Measurements from ENCODE around the gene CD28.
A peak's percentile ranks its signal among the peaks of the same experiment; 100 is the strongest.

The CD28 gene

DNA sequence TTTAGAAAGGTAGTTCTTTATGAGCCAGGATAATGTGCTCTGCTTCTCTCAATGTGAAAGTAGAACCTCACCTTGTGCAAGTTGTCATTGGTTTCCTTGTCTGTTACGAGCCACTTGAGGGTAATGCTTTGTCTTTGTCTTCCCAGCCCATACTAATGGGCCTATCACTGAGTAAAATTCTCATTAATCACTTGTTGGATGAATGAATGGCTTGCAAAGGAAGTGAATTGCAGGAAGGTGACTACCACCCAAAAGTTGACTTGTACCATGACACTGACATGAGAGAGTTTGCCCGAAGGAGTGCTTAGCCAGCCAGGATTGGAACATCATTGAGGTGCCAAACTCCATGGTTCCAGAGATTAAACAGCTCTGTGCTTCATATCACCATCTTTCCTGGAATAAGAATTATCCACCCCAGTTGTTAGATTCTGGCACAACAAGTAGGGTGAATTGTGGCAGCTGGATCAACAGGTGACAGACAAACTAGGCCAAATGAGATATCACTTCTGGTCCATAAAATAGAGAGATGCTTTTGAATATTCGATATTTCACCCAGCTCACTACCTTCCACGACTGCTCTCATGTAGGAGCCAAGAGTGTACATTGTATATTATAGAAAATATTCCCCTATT, 20.5 kb upstream of the CD28 start:
- Histone ChIP-seq H3K4me1 (ENCODE audit: control insufficient read depth, insufficient read depth, low read length) (no peaks in the 10 kb centered on the region), H3K4me3 (ENCODE audit: insufficient read depth, low read depth, low read length) (no peak overlapping the region), H3K36me3 (ENCODE audit: control insufficient read depth, insufficient read depth, low read length) (no peaks in the 10 kb centered on the region), H3K27me3 (ENCODE audit: control insufficient read depth, insufficient read depth, low read length, poor library complexity, severe bottlenecking) (no peaks in the 10 kb centered on the region), H3K27ac (ENCODE audit: insufficient read depth, low read depth, low read length, poor library complexity, severe bottlenecking) (no peak overlapping the region), H3K9me3 (ENCODE audit: control insufficient read depth, low read length) (no peaks in the 10 kb centered on the region)
- 90 to 93% methylated on average over 2 to 3 of the region's 4 CpGs for WGBS, 2 experiments

DNA sequence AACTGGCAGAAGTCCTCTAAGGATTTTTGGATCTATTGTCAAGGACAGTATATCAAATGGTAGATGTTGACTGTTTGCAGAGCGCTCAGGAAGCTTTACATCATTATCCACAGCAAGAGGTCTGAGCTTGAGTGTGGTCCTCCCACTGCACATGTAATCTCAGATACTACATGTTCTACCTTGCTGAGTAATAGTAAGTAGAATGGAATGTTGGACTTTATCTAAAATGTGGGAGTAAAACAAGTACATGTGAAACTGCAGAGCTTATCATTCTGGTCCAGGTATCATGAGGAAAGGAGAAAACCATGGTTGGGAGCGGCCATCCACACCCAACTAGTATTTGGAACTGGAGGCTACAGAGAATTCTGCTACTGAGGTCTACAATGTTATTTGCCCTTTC, 19.3 kb upstream of the CD28 start:
- no peaks in the 10 kb centered on the region for H3K36me3 ChIP-seq (ENCODE audit: control insufficient read depth, insufficient read depth, low read length)
- H3K27ac ChIP-seq (ENCODE audit: insufficient read depth, low read depth, low read length, poor library complexity, severe bottlenecking): no peak overlapping the region
- H3K9me3 ChIP-seq (ENCODE audit: control insufficient read depth, low read length): no peaks in the 10 kb centered on the region
- H3K4me3 ChIP-seq (ENCODE audit: insufficient read depth, low read depth, low read length): no peak overlapping the region
- 85 to 100% methylated on average over 2 of the region's 2 CpGs for WGBS, 2 experiments
- no peaks in the 10 kb centered on the region for H3K27me3 ChIP-seq (ENCODE audit: control insufficient read depth, insufficient read depth, low read length, poor library complexity, severe bottlenecking)
- no peaks in the 10 kb centered on the region for H3K4me1 ChIP-seq (ENCODE audit: control insufficient read depth, insufficient read depth, low read length)

DNA sequence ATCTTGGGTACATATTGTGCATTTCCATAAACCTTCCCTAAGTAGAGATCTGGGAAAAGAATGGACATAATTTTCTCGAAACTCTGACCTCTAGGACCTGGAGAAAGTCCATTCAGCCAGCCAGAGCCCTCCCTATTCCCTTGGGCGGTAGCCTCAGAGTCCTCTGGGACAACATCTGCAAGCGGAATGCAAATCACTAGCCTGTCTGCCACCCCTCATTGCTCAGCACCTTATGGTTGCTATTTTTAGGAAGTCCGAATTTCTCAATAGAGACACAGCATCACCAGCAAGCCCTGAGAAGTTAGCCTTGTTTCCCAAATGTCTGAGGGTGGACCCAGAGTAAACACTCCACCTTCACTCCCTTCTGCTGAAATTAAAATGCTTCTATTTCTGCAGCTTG, 17.6 kb upstream of the CD28 start:
- no peak overlapping the region for H3K27ac ChIP-seq (ENCODE audit: insufficient read depth, low read depth, low read length, poor library complexity, severe bottlenecking)
- no peak overlapping the region for H3K4me3 ChIP-seq (ENCODE audit: insufficient read depth, low read depth, low read length)
- H3K4me1 ChIP-seq (ENCODE audit: control insufficient read depth, insufficient read depth, low read length): no peaks in the 10 kb centered on the region
- no peaks in the 10 kb centered on the region for H3K9me3 ChIP-seq (ENCODE audit: control insufficient read depth, low read length)
- WGBS, 2 experiments: 59 to 73% methylated on average over 4 of the region's 4 CpGs
- H3K27me3 ChIP-seq (ENCODE audit: control insufficient read depth, insufficient read depth, low read length, poor library complexity, severe bottlenecking): no peaks in the 10 kb centered on the region
- no peaks in the 10 kb centered on the region for H3K36me3 ChIP-seq (ENCODE audit: control insufficient read depth, insufficient read depth, low read length)

DNA sequence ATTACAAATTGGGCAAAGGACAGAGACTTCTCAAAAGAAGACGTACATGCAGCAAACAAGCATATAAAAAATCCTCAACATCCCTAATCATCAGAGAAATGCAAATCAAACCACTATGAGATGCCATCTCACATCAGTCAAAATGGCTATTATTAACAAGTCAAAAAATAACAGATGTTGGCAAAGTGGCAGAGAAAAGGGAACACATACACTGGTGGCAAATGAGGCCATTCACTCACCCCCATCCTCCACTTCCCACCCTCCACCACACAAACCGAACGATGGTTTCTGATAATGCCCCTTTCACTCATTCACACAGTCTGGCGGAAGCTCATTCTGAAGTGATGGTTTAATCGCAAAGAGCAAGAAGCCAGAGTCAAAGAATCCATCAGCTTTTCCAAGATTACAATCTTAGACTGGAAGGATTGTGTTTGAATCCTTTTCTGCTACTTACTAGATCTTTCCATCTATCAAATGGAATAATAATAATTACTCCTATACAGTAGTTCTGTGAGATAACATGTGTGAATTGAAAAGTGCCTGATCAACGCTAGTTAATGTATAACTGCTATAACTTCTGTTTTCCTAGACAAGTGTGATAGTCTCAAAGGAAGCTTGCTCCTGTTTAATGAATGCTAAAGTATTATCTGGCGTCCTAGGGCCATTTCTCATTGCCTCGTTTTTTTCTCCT, 16.9 kb upstream of the CD28 start:
- no peaks in the 10 kb centered on the region for H3K36me3 ChIP-seq (ENCODE audit: control insufficient read depth, insufficient read depth, low read length)
- no peak overlapping the region for H3K27ac ChIP-seq (ENCODE audit: insufficient read depth, low read depth, low read length, poor library complexity, severe bottlenecking)
- no peak overlapping the region for H3K4me3 ChIP-seq (ENCODE audit: insufficient read depth, low read depth, low read length)
- H3K27me3 ChIP-seq (ENCODE audit: control insufficient read depth, insufficient read depth, low read length, poor library complexity, severe bottlenecking): no peaks in the 10 kb centered on the region
- no peaks in the 10 kb centered on the region for H3K9me3 ChIP-seq (ENCODE audit: control insufficient read depth, low read length)
- WGBS, 2 experiments: 89% methylated on average over 8 of the region's 8 CpGs
- H3K4me1 ChIP-seq (ENCODE audit: control insufficient read depth, insufficient read depth, low read length): no peaks in the 10 kb centered on the region

DNA sequence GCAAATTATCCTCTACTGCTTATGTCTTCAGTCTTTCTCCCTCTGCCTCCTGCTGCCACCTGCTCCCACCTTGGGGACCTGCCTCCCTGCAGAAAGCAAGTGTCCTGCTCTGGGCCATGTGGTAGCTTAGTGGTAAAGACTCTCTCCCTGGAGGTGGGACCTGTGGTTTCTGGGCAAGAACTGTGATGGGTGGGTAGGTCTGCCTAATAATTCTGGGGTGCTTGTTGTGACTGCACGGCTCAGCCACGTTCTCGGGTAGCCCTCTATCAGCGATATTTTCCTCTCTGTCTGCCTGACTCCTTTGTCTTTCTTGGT, 16.4 kb upstream of the CD28 start:
- WGBS, 2 experiments: 98% methylated on average over 4 of the region's 4 CpGs
- no peak overlapping the region for H3K4me3 ChIP-seq (ENCODE audit: insufficient read depth, low read depth, low read length)
- no peaks in the 10 kb centered on the region for H3K36me3 ChIP-seq (ENCODE audit: control insufficient read depth, insufficient read depth, low read length)
- no peak overlapping the region for H3K27ac ChIP-seq (ENCODE audit: insufficient read depth, low read depth, low read length, poor library complexity, severe bottlenecking)
- no peaks in the 10 kb centered on the region for H3K4me1 ChIP-seq (ENCODE audit: control insufficient read depth, insufficient read depth, low read length)
- no peaks in the 10 kb centered on the region for H3K9me3 ChIP-seq (ENCODE audit: control insufficient read depth, low read length)
- no peaks in the 10 kb centered on the region for H3K27me3 ChIP-seq (ENCODE audit: control insufficient read depth, insufficient read depth, low read length, poor library complexity, severe bottlenecking)

DNA sequence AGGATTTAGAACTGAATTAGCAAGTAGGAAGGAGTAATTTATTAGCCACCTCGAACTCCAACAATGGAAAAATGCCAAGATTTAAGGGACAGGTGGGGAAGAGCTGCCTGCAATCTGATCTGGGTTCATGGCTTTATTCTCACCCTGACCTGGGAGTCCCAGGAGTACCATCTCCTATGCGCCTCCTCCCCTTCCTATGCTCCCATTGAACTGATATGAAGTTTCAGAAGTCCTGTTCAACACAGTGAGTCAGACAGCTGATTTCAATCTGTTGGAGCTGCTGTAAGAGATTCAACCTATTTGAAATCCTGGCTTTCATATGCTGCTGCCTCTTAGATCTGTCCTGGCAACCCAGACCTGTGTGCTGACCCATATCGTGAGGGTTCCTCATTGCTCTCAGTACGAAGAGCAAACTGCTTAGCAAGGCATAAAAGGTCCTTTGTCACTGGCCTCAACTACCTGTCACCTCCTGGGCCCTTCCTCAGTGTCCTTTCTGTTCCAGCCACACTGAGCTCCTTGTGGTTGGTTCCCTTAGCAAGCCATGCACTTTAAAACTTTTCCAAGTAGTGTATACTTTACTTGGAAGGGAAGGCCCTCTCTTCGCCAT, 15.9 kb upstream of the CD28 start:
- Histone ChIP-seq H3K27me3 (ENCODE audit: control insufficient read depth, insufficient read depth, low read length, poor library complexity, severe bottlenecking) (no peaks in the 10 kb centered on the region), H3K36me3 (ENCODE audit: control insufficient read depth, insufficient read depth, low read length) (no peaks in the 10 kb centered on the region), H3K27ac (ENCODE audit: insufficient read depth, low read depth, low read length, poor library complexity, severe bottlenecking) (no peak overlapping the region), H3K4me1 (ENCODE audit: control insufficient read depth, insufficient read depth, low read length) (no peaks in the 10 kb centered on the region), H3K4me3 (ENCODE audit: insufficient read depth, low read depth, low read length) (no peak overlapping the region), H3K9me3 (ENCODE audit: control insufficient read depth, low read length) (no peaks in the 10 kb centered on the region)
- 92 to 94% methylated on average over 5 of the region's 5 CpGs for WGBS, 2 experiments

DNA sequence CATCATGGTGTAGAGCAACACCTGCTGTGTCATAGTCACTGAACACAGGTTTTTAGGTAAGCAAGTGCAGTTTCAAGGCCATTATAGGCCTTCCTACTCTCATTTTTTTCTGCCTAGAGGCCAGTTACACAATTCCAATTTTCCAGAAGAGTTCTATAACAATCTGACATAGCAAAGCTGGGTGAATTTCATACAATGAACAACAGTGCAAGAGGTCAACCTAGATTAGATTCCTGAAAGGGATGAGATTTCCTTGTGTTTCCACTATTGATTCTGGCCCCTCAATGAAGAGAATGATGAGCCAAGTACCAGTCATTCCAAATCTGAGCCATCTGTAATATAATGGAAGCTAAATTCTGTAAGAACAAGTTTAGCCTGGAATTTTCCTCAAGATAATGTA, 15.3 kb upstream of the CD28 start:
- no peak overlapping the region for H3K4me3 ChIP-seq (ENCODE audit: insufficient read depth, low read depth, low read length)
- H3K4me1 ChIP-seq (ENCODE audit: control insufficient read depth, insufficient read depth, low read length): no peaks in the 10 kb centered on the region
- no peaks in the 10 kb centered on the region for H3K27me3 ChIP-seq (ENCODE audit: control insufficient read depth, insufficient read depth, low read length, poor library complexity, severe bottlenecking)
- no peaks in the 10 kb centered on the region for H3K9me3 ChIP-seq (ENCODE audit: control insufficient read depth, low read length)
- H3K27ac ChIP-seq (ENCODE audit: insufficient read depth, low read depth, low read length, poor library complexity, severe bottlenecking): no peak overlapping the region
- H3K36me3 ChIP-seq (ENCODE audit: control insufficient read depth, insufficient read depth, low read length): no peaks in the 10 kb centered on the region

DNA sequence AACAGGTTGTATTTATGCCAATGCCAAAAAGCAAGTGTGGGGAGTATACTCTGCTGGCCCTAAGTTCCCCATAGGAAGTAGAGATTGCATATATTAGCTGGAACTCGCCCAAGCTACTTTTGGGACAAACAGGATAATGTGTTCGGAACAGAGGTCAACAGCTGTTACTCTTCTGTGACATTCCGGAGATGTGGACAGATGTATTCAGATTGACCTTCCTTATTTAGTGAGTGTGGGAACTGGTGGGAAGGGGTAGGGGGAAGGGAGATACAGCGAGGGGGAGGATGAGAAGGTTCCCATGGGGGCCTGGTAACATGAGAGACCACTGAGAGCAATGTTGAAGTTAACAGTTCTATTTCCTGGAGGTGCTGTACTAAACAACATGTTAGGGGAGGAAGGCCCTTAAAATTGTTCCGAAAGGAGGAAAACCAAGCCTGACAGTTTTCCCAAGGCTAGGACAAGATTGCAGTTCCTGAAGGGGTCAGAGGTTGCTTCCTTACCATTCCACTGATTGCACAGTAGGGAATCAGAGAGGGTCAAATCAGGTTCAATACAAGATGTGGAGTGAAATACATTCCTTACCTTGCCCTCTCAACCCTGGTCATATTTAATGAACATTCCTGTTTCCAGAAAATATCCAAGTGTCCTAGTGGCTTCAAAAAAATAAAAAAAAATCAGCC, 14.3 kb upstream of the CD28 start:
- Histone ChIP-seq H3K4me1 (ENCODE audit: control insufficient read depth, insufficient read depth, low read length) (no peaks in the 10 kb centered on the region), H3K27ac (ENCODE audit: insufficient read depth, low read depth, low read length, poor library complexity, severe bottlenecking) (peak overlapping the region; percentile 23), H3K9me3 (ENCODE audit: control insufficient read depth, low read length) (no peaks in the 10 kb centered on the region), H3K4me3 (ENCODE audit: insufficient read depth, low read depth, low read length) (no peak overlapping the region), H3K27me3 (ENCODE audit: control insufficient read depth, insufficient read depth, low read length, poor library complexity, severe bottlenecking) (no peaks in the 10 kb centered on the region), H3K36me3 (ENCODE audit: control insufficient read depth, insufficient read depth, low read length) (no peaks in the 10 kb centered on the region)
- WGBS, 2 experiments: 94 to 95% methylated on average over 5 of the region's 5 CpGs

DNA sequence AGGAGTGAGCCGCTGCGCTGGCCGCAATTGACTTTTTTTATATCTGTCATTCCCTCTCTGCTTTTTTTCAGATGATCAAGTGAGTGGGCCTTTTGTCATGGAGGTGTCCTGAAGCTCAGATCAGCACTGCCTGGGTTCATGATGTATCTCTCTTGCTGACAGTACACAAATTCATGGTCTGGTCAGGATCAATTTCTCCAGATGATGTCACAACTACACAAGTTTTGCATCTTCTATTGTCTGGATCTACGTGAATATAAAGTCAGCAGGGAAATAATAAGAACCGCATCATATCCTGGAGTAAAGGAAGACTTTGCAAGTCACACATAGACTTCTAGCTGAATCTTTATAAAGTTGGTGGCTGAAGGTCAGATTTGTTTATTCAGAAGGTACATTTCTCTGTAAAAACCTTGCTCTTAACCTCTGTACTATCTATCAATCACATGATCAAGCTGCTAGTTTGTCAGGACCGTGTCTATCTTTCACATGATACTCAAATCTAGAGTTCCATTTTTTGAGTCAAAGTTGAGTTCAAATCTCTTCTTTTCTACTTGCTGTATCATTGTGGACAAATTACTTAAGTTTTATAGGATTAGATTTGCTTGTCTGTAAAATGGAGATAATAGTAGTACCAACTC, 13.1 kb upstream of the CD28 start:
- Histone ChIP-seq H3K36me3 (ENCODE audit: control insufficient read depth, insufficient read depth, low read length) (no peaks in the 10 kb centered on the region), H3K27ac (ENCODE audit: insufficient read depth, low read depth, low read length, poor library complexity, severe bottlenecking) (no peak overlapping the region), H3K4me3 (ENCODE audit: insufficient read depth, low read depth, low read length) (no peak overlapping the region), H3K4me1 (ENCODE audit: control insufficient read depth, insufficient read depth, low read length) (no peaks in the 10 kb centered on the region), H3K27me3 (ENCODE audit: control insufficient read depth, insufficient read depth, low read length, poor library complexity, severe bottlenecking) (no peaks in the 10 kb centered on the region), H3K9me3 (ENCODE audit: control insufficient read depth, low read length) (no peaks in the 10 kb centered on the region)
- WGBS, 2 experiments: 90 to 95% methylated on average over 6 of the region's 6 CpGs

DNA sequence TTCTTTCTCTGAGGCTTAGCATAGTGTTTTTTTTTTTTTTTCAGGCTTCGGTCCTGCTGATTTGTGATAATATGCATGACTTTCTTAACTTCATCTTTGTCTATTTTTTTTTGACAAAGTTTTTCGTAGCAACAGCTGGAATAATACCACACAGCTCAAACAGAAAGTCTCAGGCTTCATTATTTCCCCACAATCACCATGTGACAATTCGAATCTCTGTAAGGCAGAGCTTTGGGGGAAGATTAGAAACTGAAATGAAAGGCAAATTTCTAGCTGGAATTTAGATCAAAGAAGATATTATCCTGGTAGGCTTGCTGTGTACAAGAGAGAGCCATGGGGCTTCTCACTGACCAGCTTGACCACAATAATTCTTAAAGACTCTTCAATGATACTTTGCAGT, 12.2 kb upstream of the CD28 start:
- no peak overlapping the region for H3K4me3 ChIP-seq (ENCODE audit: insufficient read depth, low read depth, low read length)
- 87 to 100% methylated on average over 1 to 2 of the region's 3 CpGs for WGBS, 2 experiments
- no peaks in the 10 kb centered on the region for H3K27me3 ChIP-seq (ENCODE audit: control insufficient read depth, insufficient read depth, low read length, poor library complexity, severe bottlenecking)
- H3K36me3 ChIP-seq (ENCODE audit: control insufficient read depth, insufficient read depth, low read length): no peaks in the 10 kb centered on the region
- H3K27ac ChIP-seq (ENCODE audit: insufficient read depth, low read depth, low read length, poor library complexity, severe bottlenecking): no peak overlapping the region
- H3K4me1 ChIP-seq (ENCODE audit: control insufficient read depth, insufficient read depth, low read length): no peaks in the 10 kb centered on the region
- H3K9me3 ChIP-seq (ENCODE audit: control insufficient read depth, low read length): no peaks in the 10 kb centered on the region

Measured in ectodermal cell (in vitro differentiated cells).